ENCODE measurements around the gene GLI1.

Gene GLI1

DNA sequence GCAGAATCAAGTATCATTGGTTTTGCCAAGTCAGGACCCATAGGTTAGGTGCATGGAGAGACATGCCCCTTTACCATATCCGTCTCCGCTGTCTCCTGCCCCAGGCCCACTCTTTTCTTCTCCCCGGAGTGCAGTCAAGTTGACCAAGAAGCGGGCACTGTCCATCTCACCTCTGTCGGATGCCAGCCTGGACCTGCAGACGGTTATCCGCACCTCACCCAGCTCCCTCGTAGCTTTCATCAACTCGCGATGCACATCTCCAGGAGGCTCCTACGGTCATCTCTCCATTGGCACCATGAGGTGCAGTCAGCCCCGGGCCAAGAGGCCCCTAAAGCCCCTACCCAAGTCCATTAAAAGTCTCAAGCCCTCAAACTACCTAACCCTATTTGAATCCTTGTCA is 5.0 kb downstream of the GLI1 start:
- peaks cover 2% of the 10 kb centered on the region for H3K27me3 Mint-ChIP-seq
- peaks cover 7% of the 10 kb centered on the region for H3K36me3 Mint-ChIP-seq
- H3K4me3 Mint-ChIP-seq: no peak overlapping the region
- no peak overlapping the region for H3K27ac Mint-ChIP-seq
- H3K9me3 Mint-ChIP-seq: no peaks in the 10 kb centered on the region
- peaks cover 46% of the 10 kb centered on the region for H3K4me1 Mint-ChIP-seq

DNA sequence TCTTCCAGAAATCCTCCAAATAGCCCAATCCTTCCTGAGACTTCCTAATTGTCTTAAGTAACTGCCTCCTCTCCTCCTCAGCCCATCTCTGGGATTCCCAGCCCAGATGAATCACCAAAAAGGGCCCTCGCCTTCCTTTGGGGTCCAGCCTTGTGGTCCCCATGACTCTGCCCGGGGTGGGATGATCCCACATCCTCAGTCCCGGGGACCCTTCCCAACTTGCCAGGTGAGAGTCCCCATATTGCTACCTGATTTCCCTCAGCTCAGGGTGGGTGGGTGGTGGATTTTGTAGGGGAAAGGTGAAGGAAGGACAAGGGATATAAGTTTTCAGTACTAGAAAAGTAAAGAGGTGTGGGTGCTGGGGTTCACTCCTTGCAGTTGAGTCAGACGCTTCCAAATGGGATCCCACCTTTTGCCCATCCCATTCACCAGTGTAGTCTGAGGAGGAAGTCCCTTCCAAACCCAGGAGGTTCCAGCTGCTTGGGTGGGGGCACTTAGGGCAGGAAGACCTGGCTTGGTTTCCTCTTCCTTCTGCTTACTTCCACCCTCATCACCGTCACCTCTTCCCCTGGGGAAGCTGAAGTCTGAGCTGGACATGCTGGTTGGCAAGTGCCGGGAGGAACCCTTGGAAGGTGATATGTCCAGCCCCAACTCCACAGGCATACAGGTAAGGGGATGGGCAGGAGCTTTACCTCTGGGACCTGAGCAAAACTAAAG is 5.6 kb downstream of the GLI1 start:
- H3K4me1 Mint-ChIP-seq: peaks cover 45% of the 10 kb centered on the region
- peaks cover 7% of the 10 kb centered on the region for H3K36me3 Mint-ChIP-seq
- peak overlapping the region; percentile 53 for H3K27ac Mint-ChIP-seq
- no peak overlapping the region for H3K4me3 Mint-ChIP-seq
- H3K9me3 Mint-ChIP-seq: no peaks in the 10 kb centered on the region
- peaks cover 2% of the 10 kb centered on the region for H3K27me3 Mint-ChIP-seq

DNA sequence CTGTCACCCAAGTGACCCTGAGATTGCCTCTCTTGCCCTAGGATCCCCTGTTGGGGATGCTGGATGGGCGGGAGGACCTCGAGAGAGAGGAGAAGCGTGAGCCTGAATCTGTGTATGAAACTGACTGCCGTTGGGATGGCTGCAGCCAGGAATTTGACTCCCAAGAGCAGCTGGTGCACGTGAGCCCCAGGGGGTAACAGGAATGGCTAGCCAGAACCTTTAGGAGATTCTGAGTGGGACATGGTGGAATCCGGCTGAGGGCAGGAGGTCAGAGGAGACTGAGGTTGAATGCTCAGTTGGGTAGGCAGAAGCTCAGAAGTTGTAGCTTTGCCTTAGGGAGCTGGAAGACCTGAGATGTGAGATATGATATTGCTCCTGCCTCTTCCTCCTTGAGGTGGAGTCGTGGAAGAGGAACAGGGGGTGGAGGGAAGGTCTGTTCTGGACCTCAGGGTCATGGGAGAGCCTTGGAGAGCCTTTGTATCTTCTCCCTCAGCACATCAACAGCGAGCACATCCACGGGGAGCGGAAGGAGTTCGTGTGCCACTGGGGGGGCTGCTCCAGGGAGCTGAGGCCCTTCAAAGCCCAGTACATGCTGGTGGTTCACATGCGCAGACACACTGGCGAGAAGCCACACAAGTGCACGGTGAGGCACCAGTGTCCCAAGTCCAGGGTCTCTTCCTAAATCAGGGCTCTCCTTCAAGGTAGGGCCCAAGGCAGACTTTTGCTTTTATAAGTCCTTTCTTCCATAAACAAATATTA is 6.3 kb downstream of the GLI1 start:
- Mint-ChIP-seq H3K36me3 (peaks cover 7% of the 10 kb centered on the region), H3K4me1 (peaks cover 41% of the 10 kb centered on the region), H3K27ac (peak overlapping the region; percentile 53), H3K4me3 (no peak overlapping the region), H3K27me3 (no peaks in the 10 kb centered on the region), H3K9me3 (no peaks in the 10 kb centered on the region)

DNA sequence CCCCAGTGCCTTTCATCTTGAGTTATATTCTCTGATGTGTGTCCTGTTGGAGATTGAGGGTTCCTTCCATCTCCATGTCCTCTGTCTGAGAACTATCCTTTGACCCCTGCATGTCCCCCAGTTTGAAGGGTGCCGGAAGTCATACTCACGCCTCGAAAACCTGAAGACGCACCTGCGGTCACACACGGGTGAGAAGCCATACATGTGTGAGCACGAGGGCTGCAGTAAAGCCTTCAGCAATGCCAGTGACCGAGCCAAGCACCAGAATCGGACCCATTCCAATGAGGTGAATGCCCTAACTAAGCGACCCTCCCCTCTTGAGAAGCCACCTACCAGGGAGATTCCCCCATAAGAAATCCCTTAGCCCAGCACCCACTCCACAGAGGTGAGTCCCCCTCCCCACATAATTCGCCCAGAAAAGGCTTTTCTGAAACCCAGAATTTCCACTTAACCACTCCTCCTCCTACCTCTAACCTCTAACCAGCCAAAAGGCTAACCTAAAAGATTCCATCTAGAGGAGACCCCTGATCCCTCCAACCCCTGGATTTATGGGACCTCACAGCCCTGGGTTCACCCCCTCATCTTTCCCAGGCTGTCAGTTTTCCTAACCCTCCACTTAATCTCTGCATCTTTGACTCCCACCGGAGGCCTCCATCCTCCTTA is 7.8 kb downstream of the GLI1 start:
- H3K9me3 Mint-ChIP-seq: no peaks in the 10 kb centered on the region
- no peak overlapping the region for H3K4me3 Mint-ChIP-seq
- H3K27me3 Mint-ChIP-seq: no peaks in the 10 kb centered on the region
- peak overlapping the region; percentile 19 for H3K27ac Mint-ChIP-seq
- peaks cover 10% of the 10 kb centered on the region for H3K36me3 Mint-ChIP-seq
- H3K4me1 Mint-ChIP-seq: peaks cover 43% of the 10 kb centered on the region

DNA sequence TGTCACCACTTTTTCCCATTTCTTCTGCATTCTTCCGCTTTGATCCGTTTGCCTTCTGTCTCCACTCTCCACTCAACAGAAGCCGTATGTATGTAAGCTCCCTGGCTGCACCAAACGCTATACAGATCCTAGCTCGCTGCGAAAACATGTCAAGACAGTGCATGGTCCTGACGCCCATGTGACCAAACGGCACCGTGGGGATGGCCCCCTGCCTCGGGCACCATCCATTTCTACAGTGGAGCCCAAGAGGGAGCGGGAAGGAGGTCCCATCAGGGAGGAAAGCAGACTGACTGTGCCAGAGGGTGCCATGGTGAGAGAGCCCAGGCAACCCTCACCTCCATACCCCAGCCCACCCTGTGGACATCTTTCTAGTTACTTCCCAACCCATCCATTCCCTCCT is 8.3 kb downstream of the GLI1 start:
- no peak overlapping the region for H3K4me3 Mint-ChIP-seq
- no peaks in the 10 kb centered on the region for H3K9me3 Mint-ChIP-seq
- H3K27ac Mint-ChIP-seq: peak overlapping the region; percentile 41
- peaks cover 10% of the 10 kb centered on the region for H3K36me3 Mint-ChIP-seq
- peaks cover 43% of the 10 kb centered on the region for H3K4me1 Mint-ChIP-seq
- H3K27me3 Mint-ChIP-seq: no peaks in the 10 kb centered on the region

DNA sequence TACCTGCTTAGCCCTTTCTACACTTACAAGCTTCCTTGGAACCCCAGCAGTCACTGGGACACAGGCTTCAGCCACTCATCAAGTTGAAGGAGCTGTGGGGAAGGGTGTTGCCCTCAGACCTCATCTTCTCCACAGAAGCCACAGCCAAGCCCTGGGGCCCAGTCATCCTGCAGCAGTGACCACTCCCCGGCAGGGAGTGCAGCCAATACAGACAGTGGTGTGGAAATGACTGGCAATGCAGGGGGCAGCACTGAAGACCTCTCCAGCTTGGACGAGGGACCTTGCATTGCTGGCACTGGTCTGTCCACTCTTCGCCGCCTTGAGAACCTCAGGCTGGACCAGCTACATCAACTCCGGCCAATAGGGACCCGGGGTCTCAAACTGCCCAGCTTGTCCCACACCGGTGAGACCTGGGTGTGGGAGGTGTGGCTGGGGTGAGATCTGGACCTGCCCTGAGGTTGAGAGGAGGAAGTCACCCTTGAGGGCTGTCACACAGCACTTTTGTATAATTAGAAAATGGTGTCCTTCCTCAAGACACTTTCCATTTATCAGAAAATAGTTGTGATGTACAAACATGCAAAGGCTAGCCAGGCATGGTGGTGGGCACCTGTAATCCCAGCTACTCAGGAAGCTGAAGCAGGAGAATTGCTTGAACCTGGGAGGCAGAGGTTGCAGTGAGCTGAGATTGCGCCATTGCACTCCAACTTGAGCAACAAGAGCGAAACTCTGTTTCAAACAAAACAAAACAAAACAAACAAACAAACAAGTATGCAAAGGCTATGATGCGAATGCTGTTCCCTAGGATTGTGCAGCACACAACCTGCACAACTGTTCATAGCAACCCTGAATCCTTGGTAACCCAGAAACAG is 9.9 kb downstream of the GLI1 start:
- Mint-ChIP-seq H3K27ac (no peak overlapping the region), H3K9me3 (no peaks in the 10 kb centered on the region), H3K4me3 (no peak overlapping the region), H3K36me3 (peaks cover 17% of the 10 kb centered on the region), H3K4me1 (peaks cover 55% of the 10 kb centered on the region), H3K27me3 (no peaks in the 10 kb centered on the region)

GRCh38 chr12:57470286-57470969 is 10.8 kb downstream of the GLI1 start:
- H3K27me3 Mint-ChIP-seq: no peaks in the 10 kb centered on the region
- H3K27ac Mint-ChIP-seq: no peak overlapping the region
- no peaks in the 10 kb centered on the region for H3K9me3 Mint-ChIP-seq
- H3K4me3 Mint-ChIP-seq: no peak overlapping the region
- peaks cover 20% of the 10 kb centered on the region for H3K36me3 Mint-ChIP-seq
- H3K4me1 Mint-ChIP-seq: peaks cover 56% of the 10 kb centered on the region

DNA sequence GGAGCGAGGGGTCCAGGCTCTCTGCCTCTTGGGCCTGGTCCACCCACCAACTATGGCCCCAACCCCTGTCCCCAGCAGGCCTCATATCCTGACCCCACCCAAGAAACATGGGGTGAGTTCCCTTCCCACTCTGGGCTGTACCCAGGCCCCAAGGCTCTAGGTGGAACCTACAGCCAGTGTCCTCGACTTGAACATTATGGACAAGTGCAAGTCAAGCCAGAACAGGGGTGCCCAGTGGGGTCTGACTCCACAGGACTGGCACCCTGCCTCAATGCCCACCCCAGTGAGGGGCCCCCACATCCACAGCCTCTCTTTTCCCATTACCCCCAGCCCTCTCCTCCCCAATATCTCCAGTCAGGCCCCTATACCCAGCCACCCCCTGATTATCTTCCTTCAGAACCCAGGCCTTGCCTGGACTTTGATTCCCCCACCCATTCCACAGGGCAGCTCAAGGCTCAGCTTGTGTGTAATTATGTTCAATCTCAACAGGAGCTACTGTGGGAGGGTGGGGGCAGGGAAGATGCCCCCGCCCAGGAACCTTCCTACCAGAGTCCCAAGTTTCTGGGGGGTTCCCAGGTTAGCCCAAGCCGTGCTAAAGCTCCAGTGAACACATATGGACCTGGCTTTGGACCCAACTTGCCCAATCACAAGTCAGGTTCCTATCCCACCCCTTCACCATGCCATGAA is 11.5 kb downstream of the GLI1 start:
- H3K27me3 Mint-ChIP-seq: no peaks in the 10 kb centered on the region
- peak overlapping the region; percentile 30 for H3K27ac Mint-ChIP-seq
- peaks cover 20% of the 10 kb centered on the region for H3K36me3 Mint-ChIP-seq
- no peaks in the 10 kb centered on the region for H3K9me3 Mint-ChIP-seq
- peaks cover 50% of the 10 kb centered on the region for H3K4me1 Mint-ChIP-seq
- H3K4me3 Mint-ChIP-seq: no peak overlapping the region

GRCh38 chr12:57471661-57472060 is 12.1 kb downstream of the GLI1 start:
- Mint-ChIP-seq H3K9me3 (no peaks in the 10 kb centered on the region), H3K4me1 (peaks cover 56% of the 10 kb centered on the region), H3K27ac (no peak overlapping the region), H3K27me3 (no peaks in the 10 kb centered on the region), H3K4me3 (no peak overlapping the region), H3K36me3 (peaks cover 20% of the 10 kb centered on the region)

GRCh38 chr12:57472391-57472790 is 12.8 kb downstream of the GLI1 start:
- peaks cover 63% of the 10 kb centered on the region for H3K4me1 Mint-ChIP-seq
- peak overlapping the region; percentile 59 for H3K27ac Mint-ChIP-seq
- H3K36me3 Mint-ChIP-seq: peaks cover 17% of the 10 kb centered on the region
- H3K4me3 Mint-ChIP-seq: no peak overlapping the region
- H3K9me3 Mint-ChIP-seq: no peaks in the 10 kb centered on the region
- no peaks in the 10 kb centered on the region for H3K27me3 Mint-ChIP-seq

- peaks cover 70% of the 10 kb centered on the region for H3K4me1 Mint-ChIP-seq
- H3K4me3 Mint-ChIP-seq: peak overlapping the region; percentile 77
- no peaks in the 10 kb centered on the region for H3K9me3 Mint-ChIP-seq
- H3K27ac Mint-ChIP-seq: peak overlapping the region; percentile 48
- H3K27me3 Mint-ChIP-seq: no peaks in the 10 kb centered on the region
- H3K36me3 Mint-ChIP-seq: peaks cover 13% of the 10 kb centered on the region
Measured at GRCh38 chr12:57473392-57473791, 13.8 kb downstream of the GLI1 start.

GRCh38 chr12:57473886-57474285 is 14.3 kb downstream of the GLI1 start:
- Mint-ChIP-seq H3K4me1 (peaks cover 74% of the 10 kb centered on the region), H3K36me3 (peaks cover 12% of the 10 kb centered on the region), H3K27ac (peak overlapping the region; percentile 69), H3K4me3 (peak overlapping the region; percentile 77), H3K9me3 (no peaks in the 10 kb centered on the region), H3K27me3 (no peaks in the 10 kb centered on the region)

- H3K4me3 Mint-ChIP-seq: peak overlapping the region; percentile 77
- no peaks in the 10 kb centered on the region for H3K27me3 Mint-ChIP-seq
- H3K9me3 Mint-ChIP-seq: no peaks in the 10 kb centered on the region
- H3K36me3 Mint-ChIP-seq: peaks cover 12% of the 10 kb centered on the region
- H3K4me1 Mint-ChIP-seq: peaks cover 79% of the 10 kb centered on the region
- H3K27ac Mint-ChIP-seq: peak overlapping the region; percentile 69
Measured at GRCh38 chr12:57474430-57474829, 14.8 kb downstream of the GLI1 start.

GRCh38 chr12:57474862-57475261 is 15.3 kb downstream of the GLI1 start:
- H3K36me3 Mint-ChIP-seq: peaks cover 12% of the 10 kb centered on the region

More at GRCh38 chr12:57474862-57475261, 15.3 kb downstream of the GLI1 start:
- peaks cover 80% of the 10 kb centered on the region for H3K4me1 Mint-ChIP-seq
- peak overlapping the region; percentile 77 for H3K4me3 Mint-ChIP-seq
- H3K27me3 Mint-ChIP-seq: no peaks in the 10 kb centered on the region
- peak overlapping the region; percentile 69 for H3K27ac Mint-ChIP-seq
- no peaks in the 10 kb centered on the region for H3K9me3 Mint-ChIP-seq

Data from activated naive CD4-positive, alpha-beta T cell treated with anti-CD3 and anti-CD28 coated beads, Interleukin-2, amount 50 U/mL, for 24 hours (primary cell).